Heart left ventricle (tissue), 13 donors: Measurements from ENCODE around the gene PKNOX2.

ENCODE experiments used
- POLR2A ChIP-seq, 2 donors: fragments of 450-650 bp; IDR thresholded peaks; one replicate each; pipeline ENCODE4 v1.6.1; 2017; ENCODE audit warnings: antibody characterized with exemption in 2 of 2, mild to moderate bottlenecking in 2 of 2, moderate library complexity in 2 of 2
- TF ChIP-seq, protein P1 (sequence below), 12 donors: fragments of 200-600 bp; sonication (generic) in 4 of 12; IDR thresholded peaks; one replicate each; pipeline versions ENCODE4 v1.5.0 to v1.8.0; 2018 to 2022; ENCODE audit warnings: antibody characterized with exemption in 12 of 12, mild to moderate bottlenecking in 5 of 12
- donor health status: ischemic (EF 13 %, LVEDD 7.1; RV severe dilation, severe dysfunction).
- donor health status: DM: no; HTN: yes; CAD: no.
- donor health status: DM: no; HTN: no; CAD: no.
- donor health status: ischemic (EF 25% LVEDD 6.9; RV normal size, moderate dysfunction).
- donor health status: ischemic (EF 25% LVEDD 5.7; RV mildly dilated, moderate dysfunction).
- donor health status: ischemic (EF 35%, LVEDD 5.7; RV mildly dilated, moderate dysfunction).
- donor health status: nonischemic (EF 11% LVEDD 7.7; RV severe dilation, severe dysfunction).
- donor health status: DM: yes; HTN: yes; CAD: no.
- donor health status: PGD.
- donor health status: ischemic (EF 29% LVEDD 5.4; RV normal size, mild dysfunction).
- donor health status: nonischemic (EF 23%, LVEDD 6.1; RV moderate dilation, normal function).

DNA sequence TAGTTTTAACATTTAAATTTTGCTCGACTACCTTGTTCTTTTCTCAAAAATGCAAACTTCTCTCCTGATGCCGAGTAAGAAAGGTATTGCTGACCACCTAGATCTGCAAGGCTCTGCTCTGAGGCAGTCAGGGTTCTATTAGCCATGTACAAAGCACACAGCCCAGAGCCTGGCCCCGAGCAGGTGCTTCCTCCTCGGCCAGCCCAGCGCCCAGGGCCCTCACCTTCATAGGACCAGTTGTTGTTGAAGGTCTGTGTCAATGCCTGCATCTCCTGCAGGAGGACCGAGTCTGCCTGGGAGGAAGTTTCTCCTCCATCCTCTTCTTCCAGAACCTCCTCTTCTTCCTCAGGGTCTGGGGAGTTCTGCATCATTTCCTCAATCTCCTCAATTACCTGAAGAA, 295.7 kb downstream of the PKNOX2 start:
- TF ChIP-seq, protein P1, sequence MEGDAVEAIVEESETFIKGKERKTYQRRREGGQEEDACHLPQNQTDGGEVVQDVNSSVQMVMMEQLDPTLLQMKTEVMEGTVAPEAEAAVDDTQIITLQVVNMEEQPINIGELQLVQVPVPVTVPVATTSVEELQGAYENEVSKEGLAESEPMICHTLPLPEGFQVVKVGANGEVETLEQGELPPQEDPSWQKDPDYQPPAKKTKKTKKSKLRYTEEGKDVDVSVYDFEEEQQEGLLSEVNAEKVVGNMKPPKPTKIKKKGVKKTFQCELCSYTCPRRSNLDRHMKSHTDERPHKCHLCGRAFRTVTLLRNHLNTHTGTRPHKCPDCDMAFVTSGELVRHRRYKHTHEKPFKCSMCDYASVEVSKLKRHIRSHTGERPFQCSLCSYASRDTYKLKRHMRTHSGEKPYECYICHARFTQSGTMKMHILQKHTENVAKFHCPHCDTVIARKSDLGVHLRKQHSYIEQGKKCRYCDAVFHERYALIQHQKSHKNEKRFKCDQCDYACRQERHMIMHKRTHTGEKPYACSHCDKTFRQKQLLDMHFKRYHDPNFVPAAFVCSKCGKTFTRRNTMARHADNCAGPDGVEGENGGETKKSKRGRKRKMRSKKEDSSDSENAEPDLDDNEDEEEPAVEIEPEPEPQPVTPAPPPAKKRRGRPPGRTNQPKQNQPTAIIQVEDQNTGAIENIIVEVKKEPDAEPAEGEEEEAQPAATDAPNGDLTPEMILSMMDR (IDR thresholded peaks at IDR 0.05), result no peak
- TF ChIP-seq POLR2A (IDR thresholded peaks at IDR 0.05), result no peak
